Esophagus muscularis mucosa (tissue), 4 donors: ENCODE data around the gene RGS8.

Experiments
- CTCF ChIP-seq, 3 experiments: fragments of 200-600 bp in 2 of 3; fragments of 450-650 bp in 1 of 3; sonication (generic) in 2 of 3; IDR thresholded peaks; one replicate each; pipeline ENCODE4 v1.5.1; 2017 to 2019; ENCODE audit warnings: antibody characterized with exemption in 3 of 3, mild to moderate bottlenecking in 2 of 3, moderate library complexity in 1 of 3
- EP300 ChIP-seq: sonication (generic); formaldehyde crosslinking; IDR thresholded peaks from one replicate; pipeline ENCODE4 v1.6.1; 2017; ENCODE audit warnings: antibody characterized with exemption
- POLR2A ChIP-seq: fragments of 450-650 bp; IDR thresholded peaks from one replicate; pipeline ENCODE4 v1.6.1; 2017; ENCODE audit warnings: antibody characterized with exemption, moderate library complexity, mild to moderate bottlenecking, low read depth
- POLR2AphosphoS5 ChIP-seq, 2 donors: sonication (generic); formaldehyde crosslinking; IDR thresholded peaks; one replicate each; pipeline ENCODE4 v1.6.1; 2017; ENCODE audit warnings: antibody characterized with exemption in 2 of 2

GRCh38 chr1:182709855-182710254 lies 25.5 kb upstream of the RGS8 start:
- no peak for TF ChIP-seq CTCF (IDR thresholded peaks at IDR 0.05)
- no peak for TF ChIP-seq POLR2AphosphoS5 (IDR thresholded peaks at IDR 0.05)
- no peak for TF ChIP-seq EP300
- no peak for TF ChIP-seq POLR2A
